ENCODE data around the gene NKD1. TPM values are rescaled to one million over a fixed set of nuclear protein-coding genes. Genes with fewer than 3 reads are reported as not detected.

The NKD1 gene
- total RNA-seq, 1 donor from 2014 or later, result 43.2 TPM

GRCh38 chr16:50522324-50522723 is 25.9 kb upstream of the NKD1 start:
- no peak overlapping the region for H3K27ac Mint-ChIP-seq
- no peaks in the 10 kb centered on the region for H3K9me3 Mint-ChIP-seq
- H3K36me3 Mint-ChIP-seq, result no peaks in the 10 kb centered on the region
- H3K27me3 Mint-ChIP-seq, result no peaks in the 10 kb centered on the region
- peaks cover 6% of the 10 kb centered on the region for H3K4me1 Mint-ChIP-seq (ENCODE audit: unreplicated experiment)
- DNase-seq (ENCODE audit: extremely low spot score, unreplicated experiment), result peak; percentile 34
- H3K4me3 Mint-ChIP-seq, result no peak overlapping the region
- no peak for TF ChIP-seq CTCF (conservative IDR thresholded peaks at IDR 0.05)

DNA sequence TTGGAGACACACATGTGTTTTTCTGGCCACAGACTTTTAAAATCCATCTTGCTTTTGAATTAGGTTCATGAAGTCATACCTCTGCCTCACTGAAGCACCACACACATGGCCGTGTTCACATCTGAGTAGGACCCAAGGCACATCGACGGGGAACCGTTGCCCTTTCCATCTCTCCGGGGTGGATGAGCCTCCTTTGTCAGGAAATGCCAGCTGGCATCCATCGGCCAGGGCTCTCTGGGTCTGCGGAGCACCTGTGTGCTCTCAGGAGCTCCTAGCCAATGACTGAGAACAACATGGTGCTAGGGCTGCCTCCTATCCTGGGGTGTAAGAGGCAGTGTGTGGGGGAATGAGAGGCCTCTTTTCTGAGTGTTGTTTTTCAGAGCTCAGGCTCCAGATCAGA is 24.5 kb upstream of the NKD1 start:
- DNase-seq (ENCODE audit: extremely low spot score, unreplicated experiment), result peak; percentile 47
- TF ChIP-seq CTCF (conservative IDR thresholded peaks at IDR 0.05), result no peak
- Mint-ChIP-seq H3K4me1 (ENCODE audit: unreplicated experiment) (peaks cover 6% of the 10 kb centered on the region), H3K27ac (no peak overlapping the region), H3K36me3 (no peaks in the 10 kb centered on the region), H3K27me3 (no peaks in the 10 kb centered on the region), H3K4me3 (no peak overlapping the region), H3K9me3 (peaks cover 5% of the 10 kb centered on the region)

DNA sequence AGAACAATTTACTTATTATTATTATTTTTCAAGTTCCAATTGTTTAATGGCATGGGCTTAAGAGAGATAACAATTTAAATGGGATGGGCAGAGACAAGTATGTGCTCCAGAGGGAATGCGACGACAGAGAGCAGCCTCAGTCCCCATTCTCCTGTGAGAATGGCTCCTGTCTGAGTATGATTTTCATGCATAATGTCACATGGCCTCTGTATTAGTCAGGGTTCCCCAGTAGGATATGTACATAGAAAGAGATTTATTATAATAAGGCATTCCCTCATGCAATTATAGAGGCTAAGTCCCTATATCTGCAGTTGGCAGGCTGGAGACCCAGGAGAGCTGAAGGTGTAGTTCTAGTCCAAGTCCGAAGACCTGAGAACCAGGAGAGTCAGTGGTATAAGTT is 22.9 kb upstream of the NKD1 start:
- Mint-ChIP-seq H3K4me3 (no peak overlapping the region), H3K9me3 (peaks cover 5% of the 10 kb centered on the region), H3K36me3 (no peaks in the 10 kb centered on the region), H3K27me3 (peaks cover 3% of the 10 kb centered on the region), H3K4me1 (ENCODE audit: unreplicated experiment) (peaks cover 7% of the 10 kb centered on the region), H3K27ac (no peak overlapping the region)
- TF ChIP-seq CTCF (conservative IDR thresholded peaks at IDR 0.05), result no peak
- no peak for DNase-seq (ENCODE audit: extremely low spot score, unreplicated experiment)

GRCh38 chr16:50525716-50526115 is 22.5 kb upstream of the NKD1 start:
- DNase-seq (ENCODE audit: extremely low spot score, unreplicated experiment), result peak; percentile 15
- TF ChIP-seq CTCF (conservative IDR thresholded peaks at IDR 0.05), result no peak
- no peaks in the 10 kb centered on the region for H3K36me3 Mint-ChIP-seq
- no peak overlapping the region for H3K4me3 Mint-ChIP-seq
- peaks cover 8% of the 10 kb centered on the region for H3K4me1 Mint-ChIP-seq (ENCODE audit: unreplicated experiment)
- H3K9me3 Mint-ChIP-seq, result peaks cover 5% of the 10 kb centered on the region
- no peak overlapping the region for H3K27ac Mint-ChIP-seq
- peaks cover 3% of the 10 kb centered on the region for H3K27me3 Mint-ChIP-seq

GRCh38 chr16:50526249-50526648 is 21.9 kb upstream of the NKD1 start:
- H3K27me3 Mint-ChIP-seq, result peaks cover 3% of the 10 kb centered on the region
- H3K9me3 Mint-ChIP-seq, result peaks cover 5% of the 10 kb centered on the region
- TF ChIP-seq CTCF (conservative IDR thresholded peaks at IDR 0.05), result no peak
- no peak overlapping the region for H3K27ac Mint-ChIP-seq
- no peak overlapping the region for H3K4me3 Mint-ChIP-seq
- no peaks in the 10 kb centered on the region for H3K36me3 Mint-ChIP-seq
- peak; percentile 49 for DNase-seq (ENCODE audit: extremely low spot score, unreplicated experiment)
- peaks cover 9% of the 10 kb centered on the region for H3K4me1 Mint-ChIP-seq (ENCODE audit: unreplicated experiment)

DNA sequence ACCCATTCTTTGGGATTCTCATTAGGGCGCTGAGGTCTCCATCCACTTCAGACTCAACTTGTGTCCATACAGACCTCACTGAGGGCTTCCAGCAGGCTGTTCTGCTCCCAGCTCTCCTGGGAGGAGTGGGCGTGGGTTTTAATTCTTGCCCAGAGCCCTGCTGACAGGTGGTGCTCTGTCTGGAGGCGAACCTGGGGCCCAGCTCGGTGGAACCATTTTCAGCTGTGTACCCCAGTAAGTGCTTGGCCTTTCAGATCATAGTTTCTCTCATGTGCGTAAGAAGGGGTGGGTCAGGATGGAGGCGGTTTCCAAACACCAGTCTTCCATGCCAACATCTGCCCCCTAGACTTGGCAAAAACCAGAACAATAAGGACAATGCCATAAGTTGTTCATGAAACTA is 21.4 kb upstream of the NKD1 start:
- DNase-seq (ENCODE audit: extremely low spot score, unreplicated experiment), result peak; percentile 32
- Mint-ChIP-seq H3K4me1 (ENCODE audit: unreplicated experiment) (peaks cover 9% of the 10 kb centered on the region), H3K9me3 (peaks cover 5% of the 10 kb centered on the region), H3K27me3 (peaks cover 3% of the 10 kb centered on the region), H3K4me3 (no peak overlapping the region), H3K27ac (no peak overlapping the region), H3K36me3 (no peaks in the 10 kb centered on the region)
- no peak for TF ChIP-seq CTCF (conservative IDR thresholded peaks at IDR 0.05)

All from type B pancreatic cell (in vitro differentiated cells).